HL-60 (cell line): ENCODE results near the gene NDE1.

Source experiments
- POLR2AphosphoS5 ChIP-seq: IDR thresholded peaks from 2 replicates; pipeline ENCODE4 v1.6.1; 2012; ENCODE audit warnings: low read depth
- TF ChIP-seq, protein P1 (sequence below): IDR thresholded peaks from one replicate; pipeline ENCODE4 v1.5.1; 2011; ENCODE audit warnings: low read length, control low read depth, inconsistent platforms; ENCODE audit not compliant: insufficient read depth

DNA sequence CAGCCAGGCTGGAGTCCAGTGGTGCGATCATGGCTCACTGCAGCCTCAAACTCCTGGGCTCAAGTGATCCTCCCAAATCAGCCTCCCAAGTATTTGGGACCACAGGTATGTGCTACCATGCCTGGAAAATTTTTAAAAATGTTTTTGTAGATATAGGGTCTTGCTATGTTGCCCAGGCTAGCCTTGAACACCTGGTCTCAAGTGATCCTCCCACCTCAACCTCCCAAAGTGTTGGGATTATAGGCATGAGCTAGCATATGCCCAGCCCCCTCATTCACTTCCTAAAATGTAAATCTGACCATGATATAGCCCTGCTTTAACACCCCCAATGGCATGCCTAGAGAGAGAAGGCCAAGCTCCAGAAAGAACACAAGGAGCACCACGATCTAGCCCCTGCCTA lies 98.6 kb downstream of the NDE1 start:
- TF ChIP-seq, protein P1, sequence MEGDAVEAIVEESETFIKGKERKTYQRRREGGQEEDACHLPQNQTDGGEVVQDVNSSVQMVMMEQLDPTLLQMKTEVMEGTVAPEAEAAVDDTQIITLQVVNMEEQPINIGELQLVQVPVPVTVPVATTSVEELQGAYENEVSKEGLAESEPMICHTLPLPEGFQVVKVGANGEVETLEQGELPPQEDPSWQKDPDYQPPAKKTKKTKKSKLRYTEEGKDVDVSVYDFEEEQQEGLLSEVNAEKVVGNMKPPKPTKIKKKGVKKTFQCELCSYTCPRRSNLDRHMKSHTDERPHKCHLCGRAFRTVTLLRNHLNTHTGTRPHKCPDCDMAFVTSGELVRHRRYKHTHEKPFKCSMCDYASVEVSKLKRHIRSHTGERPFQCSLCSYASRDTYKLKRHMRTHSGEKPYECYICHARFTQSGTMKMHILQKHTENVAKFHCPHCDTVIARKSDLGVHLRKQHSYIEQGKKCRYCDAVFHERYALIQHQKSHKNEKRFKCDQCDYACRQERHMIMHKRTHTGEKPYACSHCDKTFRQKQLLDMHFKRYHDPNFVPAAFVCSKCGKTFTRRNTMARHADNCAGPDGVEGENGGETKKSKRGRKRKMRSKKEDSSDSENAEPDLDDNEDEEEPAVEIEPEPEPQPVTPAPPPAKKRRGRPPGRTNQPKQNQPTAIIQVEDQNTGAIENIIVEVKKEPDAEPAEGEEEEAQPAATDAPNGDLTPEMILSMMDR, result no peak
- TF ChIP-seq POLR2AphosphoS5, result no peak
